Keratinocyte (primary cell): ENCODE measurements around the gene PPP1CC. TPM values are rescaled to one million over a fixed set of nuclear protein-coding genes. Genes with fewer than 3 reads are reported as not detected.

Experiments used
- DNase-seq: peaks from one replicate; pipeline ENCODE4 v3.0.0-alpha.2; 2011; ENCODE audit warnings: low read depth, missing footprints, low spot score
- FAIRE-seq: peaks from 2 replicates; lab custom pipeline; 2011; peaks lifted over from hg19 to GRCh38; lab: Jason Lieb, UNC
- H2AFZ ChIP-seq: 2 replicates; pipeline ENCODE4 v1.6.0; 2012; ENCODE audit warnings: low read length, control low read depth, inconsistent platforms; ENCODE audit not compliant: control insufficient read depth
- H3K27ac ChIP-seq: 2 replicates; pipeline ENCODE4 v1.5.1; 2011; ENCODE audit warnings: low read length; ENCODE audit not compliant: control insufficient read depth, insufficient read depth
- H3K27me3 ChIP-seq: 3 replicates; pipeline ENCODE4 v1.6.0; 2011; ENCODE audit warnings: low read length; ENCODE audit not compliant: control insufficient read depth, insufficient read depth; ENCODE audit errors: extremely low read depth
- H3K36me3 ChIP-seq, 2 experiments: 2 replicates in 1 of 2; 3 replicates in 1 of 2; pipeline ENCODE4 v1.5.1; 2011; ENCODE audit warnings: low read length in 2 of 2, mild to moderate bottlenecking in 1 of 2; ENCODE audit not compliant: control insufficient read depth in 2 of 2, insufficient read depth in 2 of 2; ENCODE audit errors: extremely low read depth in 1 of 2
- H3K4me1 ChIP-seq: 3 replicates; pipeline ENCODE4 v1.5.1; 2011; ENCODE audit warnings: low read length; ENCODE audit not compliant: control insufficient read depth, insufficient read depth; ENCODE audit errors: extremely low read depth
- H3K4me2 ChIP-seq: 3 replicates; pipeline ENCODE4 v1.6.0; 2011; ENCODE audit warnings: low read depth, low read length; ENCODE audit not compliant: control insufficient read depth, insufficient read depth; ENCODE audit errors: extremely low read depth
- H3K4me3 ChIP-seq, 3 experiments: fragments of 200-600 bp in 1 of 3; sonication (generic) in 1 of 3; 2 replicates in 2 of 3; 3 replicates in 1 of 3; pipeline ENCODE4 v1.5.1; 2011 to 2016; ENCODE audit warnings: low read length in 3 of 3, mild to moderate bottlenecking in 3 of 3, control low read depth in 2 of 3, inconsistent platforms in 1 of 3, low read depth in 1 of 3, mixed read lengths in 1 of 3, mixed run types in 1 of 3, moderate library complexity in 1 of 3; ENCODE audit not compliant: control insufficient read depth in 2 of 3, insufficient read depth in 2 of 3; ENCODE audit errors: extremely low read depth in 1 of 3
- H3K79me2 ChIP-seq: 2 replicates; pipeline ENCODE4 v1.6.0; 2012; ENCODE audit warnings: low read length; ENCODE audit not compliant: control insufficient read depth, insufficient read depth
- H3K9ac ChIP-seq: 3 replicates; pipeline ENCODE4 v1.6.0; 2011; ENCODE audit warnings: low read length; ENCODE audit not compliant: control insufficient read depth, insufficient read depth; ENCODE audit errors: extremely low read depth
- H3K9me1 ChIP-seq: 3 replicates; pipeline ENCODE4 v1.6.0; 2011; ENCODE audit warnings: low read length; ENCODE audit not compliant: control insufficient read depth, insufficient read depth; ENCODE audit errors: extremely low read depth
- H3K9me3 ChIP-seq: 2 replicates; pipeline ENCODE4 v1.5.1; 2012; ENCODE audit warnings: low read depth, low read length; ENCODE audit not compliant: control insufficient read depth
- H4K20me1 ChIP-seq: 3 replicates; pipeline ENCODE4 v1.6.0; 2011; ENCODE audit warnings: low read length; ENCODE audit not compliant: control insufficient read depth, insufficient read depth; ENCODE audit errors: extremely low read depth
- CTCF ChIP-seq, 3 experiments: IDR thresholded peaks in 1 of 3; conservative IDR thresholded peaks in 1 of 3; optimal IDR thresholded peaks in 1 of 3; 2 replicates in 2 of 3; 3 replicates in 1 of 3; pipeline versions ENCODE3 to v1.5.1; 2011; ENCODE audit warnings: low read length in 3 of 3, mild to moderate bottlenecking in 3 of 3, moderate library complexity in 2 of 3, control low read depth in 1 of 3, inconsistent platforms in 1 of 3; ENCODE audit not compliant: insufficient read depth in 2 of 3; ENCODE audit errors: extremely low read depth in 1 of 3
- EZH2 ChIP-seq: IDR thresholded peaks from one replicate; pipeline ENCODE4 v1.6.1; 2012; ENCODE audit warnings: inconsistent platforms, mild to moderate bottlenecking, low read length, moderate library complexity
- dilution Hi-C: fragments of 300-500 bp; cut with MboI; formaldehyde crosslinking; loops from one replicate; pipeline ENCODE4 v1.7.0; 2020; ENCODE audit warnings: low sequenced_read_pairs; ENCODE audit not compliant: extremely low pct_ligation_motif_present
- polyA plus RNA-seq, 5 experiments: library from polyadenylated mRNA; depleted of rRNA in 3 of 5; stranded (reverse) in 3 of 5; stranded (forward) in 1 of 5; unstranded in 1 of 5; fragments of >200 nt; gene quantifications; 1 replicate in 1 of 5; 2 replicates in 3 of 5; 3 replicates in 1 of 5; pipeline versions ENCODE4 v1.2.1 to v1.2.3, GENCODE V29; 2011 to 2012; ENCODE audit warnings: missing spikeins in 2 of 5, low read depth in 1 of 5, low replicate concordance in 1 of 5

The PPP1CC gene
- polyA plus RNA-seq, 1 donor (not counting 4 experiments of a cell fraction or from before 2014, with no cell fraction given): 158 TPM

GRCh38 chr12:110718222-110718908, 24.3 kb downstream of the PPP1CC start:
- FAIRE-seq (no peak), DNase-seq (no peak)
- Histone ChIP-seq H3K4me2 (no peak overlapping the region), H3K9me3 (no peaks in the 10 kb centered on the region), H3K79me2 (no peaks in the 10 kb centered on the region), H3K36me3 (peaks cover 16 to 19% of the 10 kb centered on the region in 2 experiments), H3K27ac (no peak overlapping the region), H2AFZ (no peak overlapping the region), H3K27me3 (no peaks in the 10 kb centered on the region), H3K9ac (no peak overlapping the region), H3K4me3 (no peak overlapping the region), H3K9me1 (no peaks in the 10 kb centered on the region), H4K20me1 (no peaks in the 10 kb centered on the region), H3K4me1 (no peaks in the 10 kb centered on the region)
- dilution Hi-C loops: no loop called here
- TF ChIP-seq CTCF (optimal IDR thresholded peaks at IDR 0.05 in 1 of 3, IDR thresholded peaks at IDR 0.05 in 1 of 3, conservative IDR thresholded peaks at IDR 0.05 in 1 of 3; ENCODE audit: extremely low read depth in 1 of 3, insufficient read depth in 2 of 3, low read length in 3 of 3): no peak
- TF ChIP-seq EZH2: no peak

DNA sequence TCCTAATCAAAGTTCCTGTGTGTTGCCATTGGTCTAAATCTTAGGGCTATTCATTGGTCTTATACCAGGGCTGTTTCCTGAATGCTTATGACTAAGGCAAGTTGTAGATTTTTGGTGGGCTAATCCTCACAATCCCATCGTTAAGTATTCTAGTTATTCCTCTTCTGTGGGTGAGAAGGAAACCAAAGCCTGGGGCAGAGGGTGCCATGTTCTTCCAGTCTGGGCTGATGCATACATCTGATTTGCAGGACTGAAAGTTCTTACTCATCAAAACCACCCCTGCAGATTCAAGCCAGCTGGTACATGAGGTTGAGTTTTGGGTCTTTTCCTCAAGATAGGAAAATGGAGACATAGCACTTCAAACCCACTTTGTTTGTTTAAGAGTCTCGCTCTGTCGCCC, 25.7 kb downstream of the PPP1CC start:
- no peak overlapping the region for H3K4me2 ChIP-seq
- FAIRE-seq (no peak), DNase-seq (no peak)
- TF ChIP-seq EZH2 (no peak), CTCF (optimal IDR thresholded peaks at IDR 0.05 in 1 of 3, IDR thresholded peaks at IDR 0.05 in 1 of 3, conservative IDR thresholded peaks at IDR 0.05 in 1 of 3; ENCODE audit: extremely low read depth in 1 of 3, insufficient read depth in 2 of 3, low read length in 3 of 3) (no peak)
- peaks cover 12 to 16% of the 10 kb centered on the region in 2 experiments for H3K36me3 ChIP-seq
- H3K79me2 ChIP-seq: no peaks in the 10 kb centered on the region
- dilution Hi-C loops: no loop called here
- H2AFZ ChIP-seq: no peak overlapping the region
- H3K27ac ChIP-seq: no peak overlapping the region
- H3K9ac ChIP-seq: no peak overlapping the region
- H3K27me3 ChIP-seq: no peaks in the 10 kb centered on the region
- H3K4me3 ChIP-seq: no peak overlapping the region
- H3K9me3 ChIP-seq: no peaks in the 10 kb centered on the region
- H3K9me1 ChIP-seq: no peaks in the 10 kb centered on the region
- no peaks in the 10 kb centered on the region for H3K4me1 ChIP-seq
- no peaks in the 10 kb centered on the region for H4K20me1 ChIP-seq
